HG03039 (cell line): ENCODE data around the gene SERF2.
A peak's percentile ranks its signal among the peaks of the same experiment; 100 is the strongest.
"Not testable (repeated sequence)": the region's sequence is repeated elsewhere in the genome, so short reads cannot be mapped to it uniquely, and the experiment has no call there.

Source experiments
- ATAC-seq: cut with Tn5 transposase; IDR thresholded peaks from one replicate; pipeline ENCODE4 v1.9.1; 2021; ENCODE audit warnings: mild to moderate bottlenecking, moderate library complexity; ENCODE audit not compliant: unreplicated experiment

Gene SERF2

DNA sequence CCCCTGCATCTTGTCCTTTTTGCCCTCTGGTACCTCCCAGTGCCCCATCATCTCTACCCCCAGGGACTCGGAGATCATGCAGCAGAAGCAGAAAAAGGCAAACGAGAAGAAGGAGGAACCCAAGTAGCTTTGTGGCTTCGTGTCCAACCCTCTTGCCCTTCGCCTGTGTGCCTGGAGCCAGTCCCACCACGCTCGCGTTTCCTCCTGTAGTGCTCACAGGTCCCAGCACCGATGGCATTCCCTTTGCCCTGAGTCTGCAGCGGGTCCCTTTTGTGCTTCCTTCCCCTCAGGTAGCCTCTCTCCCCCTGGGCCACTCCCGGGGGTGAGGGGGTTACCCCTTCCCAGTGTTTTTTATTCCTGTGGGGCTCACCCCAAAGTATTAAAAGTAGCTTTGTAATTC, 1.5 kb downstream of the SERF2 start:
- no peak for ATAC-seq

DNA sequence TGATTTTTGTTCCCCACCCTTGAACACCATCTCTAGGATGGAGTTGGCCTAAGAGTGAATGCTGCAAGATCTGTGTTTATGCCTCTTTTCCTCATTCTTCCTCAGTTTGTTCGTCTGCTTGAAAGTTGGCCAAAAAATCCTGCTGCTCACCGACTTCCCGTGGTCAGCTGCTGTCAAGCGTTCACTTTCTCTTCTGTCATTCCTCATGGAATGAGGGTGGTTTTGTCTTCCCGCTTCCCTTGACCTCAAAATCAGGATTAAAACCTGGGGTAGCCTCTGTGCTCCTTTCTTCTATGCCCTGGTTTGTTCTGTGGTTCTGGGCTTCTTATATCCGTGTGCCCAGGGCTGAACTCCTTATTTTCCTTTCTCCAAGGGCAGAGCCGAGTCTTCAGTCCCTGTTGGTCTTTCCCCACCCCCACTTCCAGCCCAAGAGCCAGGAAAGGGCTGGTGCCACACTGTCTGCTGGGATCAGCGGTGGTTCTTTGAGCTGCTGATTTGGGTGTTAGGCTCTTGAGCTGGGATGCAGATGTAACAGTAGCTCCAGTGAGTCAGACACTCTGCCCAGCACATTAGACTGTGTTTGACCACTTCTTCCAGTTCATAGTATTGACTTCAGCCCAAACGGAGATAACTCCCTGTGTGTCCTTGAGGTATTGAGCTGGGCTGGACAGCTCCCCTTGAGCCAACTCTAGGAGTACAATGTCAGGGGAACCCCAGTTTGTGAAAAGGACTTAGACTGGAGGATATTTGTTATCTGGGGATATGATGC, 2.3 kb downstream of the SERF2 start:
- no peak for ATAC-seq

DNA sequence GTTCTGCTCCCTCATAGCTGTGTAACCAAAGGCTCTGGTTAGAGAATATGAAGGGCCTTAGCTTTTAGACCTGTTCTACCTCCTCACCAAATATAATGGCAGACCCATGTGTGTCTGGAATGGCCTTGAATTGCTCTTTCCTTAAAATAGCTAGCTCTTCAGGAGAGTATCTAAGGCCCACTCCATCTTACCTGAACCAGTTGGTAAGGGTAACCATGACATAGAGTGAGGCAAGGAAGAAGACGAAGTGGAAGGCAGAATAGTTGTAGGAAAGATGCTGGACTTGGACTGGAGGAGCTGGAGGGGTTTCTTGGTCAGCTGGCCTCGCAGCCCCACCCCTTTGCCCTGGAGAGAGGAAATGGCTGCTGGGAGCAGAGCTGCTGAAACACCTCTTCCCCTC, 3.1 kb downstream of the SERF2 start:
- no peak for ATAC-seq

DNA sequence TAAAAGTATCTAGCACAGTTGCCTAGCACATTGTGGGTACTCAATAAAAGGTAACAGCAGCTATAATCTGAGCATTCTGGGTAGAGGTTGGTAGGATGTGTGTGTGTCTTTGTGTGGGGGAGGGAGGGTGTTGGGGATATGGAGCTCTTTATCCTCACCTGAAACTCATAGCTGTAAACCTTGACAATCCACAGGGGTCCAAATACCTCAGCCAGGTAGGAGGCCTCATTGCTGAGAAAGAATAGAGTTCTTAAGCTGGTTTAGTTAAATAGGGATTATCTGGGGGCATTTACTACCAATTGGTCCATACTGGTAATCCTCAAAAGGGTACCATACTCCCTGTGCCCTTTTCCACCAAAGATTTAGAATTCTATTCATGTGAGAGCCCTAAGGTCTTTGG, 3.9 kb downstream of the SERF2 start:
- ATAC-seq: no peak

DNA sequence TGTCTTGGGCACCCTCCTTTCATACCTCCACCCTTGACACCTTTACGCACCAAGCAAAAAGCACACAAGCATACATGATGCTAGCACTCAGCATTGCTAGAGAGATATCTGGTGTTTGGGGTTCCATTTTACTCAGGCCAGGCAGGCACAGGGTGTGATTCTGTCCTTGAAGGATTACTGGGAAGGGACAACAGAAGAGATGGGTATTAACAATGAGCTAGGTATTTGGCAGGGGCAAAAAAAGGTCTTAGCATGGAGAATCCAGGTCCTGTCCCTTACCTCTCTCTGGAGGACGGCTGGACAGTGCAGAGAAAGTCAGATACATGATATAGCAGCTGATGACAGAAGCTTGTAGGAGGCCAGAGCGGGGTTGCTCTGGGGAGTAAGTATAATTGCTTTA, 4.4 kb downstream of the SERF2 start:
- no peak for ATAC-seq

DNA sequence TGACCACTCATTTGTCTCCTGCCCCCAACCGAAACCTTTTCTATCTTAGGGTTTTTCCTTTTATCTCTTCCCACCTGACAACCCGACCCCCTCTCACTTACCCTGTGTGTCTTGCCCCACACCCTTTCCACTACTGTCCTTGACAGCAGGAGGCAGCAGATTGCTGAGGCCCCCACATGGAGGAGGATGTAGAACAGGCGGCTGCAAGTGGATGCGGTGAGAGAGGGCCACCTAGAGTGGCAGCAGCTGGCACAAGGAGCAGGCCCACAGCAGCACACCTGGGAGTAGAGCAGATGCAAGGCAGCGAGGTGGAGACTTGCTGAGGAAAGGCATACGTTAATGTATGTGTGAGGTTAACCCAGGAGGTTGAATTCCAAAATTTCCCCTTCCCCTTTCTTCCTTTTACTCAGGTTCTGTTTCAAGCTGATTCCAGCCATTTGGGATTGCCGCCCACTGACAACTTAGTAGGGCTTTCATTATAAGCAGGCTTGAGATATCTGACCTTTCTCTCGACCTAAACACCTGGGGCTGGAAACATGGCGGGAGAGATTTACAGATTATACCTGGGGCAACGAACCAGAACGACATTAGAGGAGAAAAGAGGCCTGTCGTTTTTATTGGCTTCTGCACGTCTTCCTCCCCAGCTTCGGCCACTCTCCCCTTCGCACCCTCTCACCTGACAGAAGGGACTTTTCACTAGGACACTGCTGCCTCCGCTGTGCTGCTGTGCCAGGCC, 7.3 kb downstream of the SERF2 start:
- ATAC-seq: no peak

DNA sequence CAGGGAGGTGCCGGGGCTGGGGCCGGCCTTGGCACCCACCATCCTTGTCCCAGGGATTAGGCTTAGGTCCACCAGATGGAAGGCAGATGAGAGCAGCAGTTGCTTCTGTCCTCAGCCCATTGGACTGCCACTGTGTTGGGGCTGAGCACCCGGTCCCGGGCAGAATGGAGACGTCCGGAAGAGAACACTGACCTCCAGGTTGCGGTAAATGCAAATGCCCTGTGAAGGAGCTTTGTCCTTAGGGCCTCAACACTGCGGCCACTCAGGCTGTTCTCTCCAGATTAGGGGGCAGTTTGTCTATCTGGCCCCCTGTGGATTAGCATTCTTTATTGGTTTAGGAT, 7.8 kb downstream of the SERF2 start, which contains the start of gene SERINC4:
TSS of gene SERINC4 (minus strand) at position 276 of the 341 bp plus-strand sequence. CDS start at position 42, 234 bp downstream.
- ATAC-seq: no peak

DNA sequence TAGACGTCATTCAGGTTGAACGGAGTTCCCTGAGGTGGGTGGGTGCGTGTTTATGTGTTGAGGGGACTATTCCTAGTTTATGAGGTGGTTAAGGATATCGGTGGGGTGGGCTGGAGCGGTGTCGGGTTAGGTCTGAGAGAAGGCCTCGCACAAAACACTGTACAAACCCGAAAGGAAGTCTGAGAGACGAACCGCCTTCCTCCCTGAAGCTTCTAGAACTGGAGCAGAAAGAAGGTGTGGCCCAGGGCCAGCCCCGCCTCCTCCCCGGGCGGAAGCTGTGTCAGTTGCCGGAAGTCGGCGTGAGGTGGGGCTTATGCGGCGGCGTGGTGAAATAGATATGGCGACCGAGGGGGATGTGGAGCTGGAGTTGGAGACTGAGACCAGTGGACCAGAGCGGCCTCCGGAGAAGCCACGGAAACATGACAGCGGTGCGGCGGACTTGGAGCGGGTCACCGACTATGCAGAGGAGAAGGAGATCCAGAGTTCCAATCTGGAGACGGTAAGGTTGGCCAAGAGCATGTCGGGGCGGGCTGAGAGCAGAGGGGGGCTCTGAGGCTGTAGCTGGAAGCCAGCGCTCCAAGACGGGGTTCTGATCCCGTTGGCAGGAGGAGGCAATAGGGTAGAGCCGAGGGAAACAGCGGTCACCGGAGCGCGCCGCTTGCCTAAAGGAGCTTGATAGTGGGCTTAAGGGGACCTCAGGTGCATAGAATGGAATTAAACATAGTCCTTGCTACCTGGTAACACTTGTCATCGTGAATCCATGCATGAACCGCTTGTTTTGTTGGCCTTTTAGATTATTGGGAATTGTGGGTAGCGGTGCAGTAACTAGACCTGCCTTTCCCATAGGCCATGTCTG, 8.4 kb downstream of the SERF2 start, which contains the start of gene HYPK:
TSS of gene HYPK (plus strand) at position 314 of the 856 bp plus-strand sequence. CDS start at position 338, 24 bp downstream.
- ATAC-seq: peak; percentile 81

DNA sequence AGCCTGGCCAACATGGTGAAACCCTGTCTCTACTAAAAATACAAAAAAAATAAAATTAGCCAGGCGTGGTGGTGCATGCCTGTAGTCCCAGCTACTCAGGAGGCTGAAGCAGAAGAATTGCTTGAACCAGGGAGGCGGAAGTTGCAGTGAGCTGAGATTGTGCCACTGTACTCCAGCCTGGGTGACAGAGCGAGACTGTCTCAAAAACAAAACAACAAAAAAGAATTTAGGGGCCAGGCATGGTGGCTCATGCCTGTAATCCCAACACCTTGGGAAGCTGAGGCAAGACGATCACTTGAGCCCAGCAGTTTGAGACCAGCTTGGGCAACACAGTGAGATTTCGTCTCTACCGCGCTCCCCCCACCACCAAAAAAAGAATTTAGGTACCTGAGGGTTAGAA, 10.6 kb downstream of the SERF2 start:
- not testable (repeated sequence) for ATAC-seq

DNA sequence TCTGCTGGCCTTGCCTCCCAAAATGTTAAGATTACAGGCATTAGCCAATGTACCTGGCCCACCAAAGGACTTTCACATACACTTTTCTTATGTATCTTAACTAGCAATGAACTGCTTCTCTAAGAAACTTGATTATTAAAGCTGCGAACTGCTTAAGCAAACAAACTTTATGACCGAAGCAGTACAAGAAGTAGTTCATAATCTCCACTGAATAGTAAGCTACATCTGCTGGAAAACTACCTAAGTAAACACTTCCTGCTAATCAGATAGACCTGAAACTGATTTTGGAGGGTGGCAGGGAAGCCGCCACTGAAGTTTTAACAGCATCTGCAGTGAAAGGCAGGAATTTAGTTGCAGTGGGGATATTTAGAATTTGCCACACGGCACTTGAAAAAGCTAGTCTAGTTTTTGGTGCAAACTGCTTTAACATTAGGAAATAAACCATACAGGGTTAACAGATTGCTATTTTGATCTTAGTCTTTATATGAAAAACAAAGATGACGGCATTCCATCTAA, 16.4 kb downstream of the SERF2 start:
- no peak for ATAC-seq

DNA sequence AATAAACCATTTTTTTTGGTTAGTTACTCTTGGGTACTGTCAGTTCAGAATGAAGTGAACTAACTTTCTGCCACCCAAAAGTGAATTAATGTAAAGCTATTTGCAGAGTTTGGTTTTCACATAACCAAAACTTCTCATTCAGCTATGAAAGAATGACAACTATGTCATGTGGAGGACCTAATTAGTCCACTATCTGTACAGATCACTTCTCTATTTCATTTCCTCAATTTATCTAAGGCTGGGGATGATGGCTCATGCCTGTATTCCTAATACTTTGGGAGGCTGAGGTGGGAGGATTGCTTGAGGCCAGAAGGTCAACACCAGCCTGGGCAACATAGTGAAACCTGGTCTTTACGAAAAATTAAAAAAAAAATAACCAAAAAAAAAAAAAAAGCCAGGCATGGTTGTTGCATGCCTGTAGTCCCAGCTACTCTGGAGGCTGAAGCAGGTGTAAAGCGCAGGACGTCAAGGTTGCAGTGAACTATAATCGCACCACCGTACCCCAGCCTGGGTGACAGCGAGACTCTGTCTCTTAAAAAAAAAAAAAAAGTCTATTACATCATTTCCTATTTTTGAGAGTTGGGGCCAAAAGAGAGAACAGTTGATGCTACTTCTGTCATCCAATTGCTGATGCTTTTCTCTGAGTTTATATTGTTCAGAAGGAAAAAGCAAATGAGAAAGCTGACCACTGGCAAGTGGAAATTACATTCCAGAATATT, 17.0 kb downstream of the SERF2 start:
- no peak for ATAC-seq

DNA sequence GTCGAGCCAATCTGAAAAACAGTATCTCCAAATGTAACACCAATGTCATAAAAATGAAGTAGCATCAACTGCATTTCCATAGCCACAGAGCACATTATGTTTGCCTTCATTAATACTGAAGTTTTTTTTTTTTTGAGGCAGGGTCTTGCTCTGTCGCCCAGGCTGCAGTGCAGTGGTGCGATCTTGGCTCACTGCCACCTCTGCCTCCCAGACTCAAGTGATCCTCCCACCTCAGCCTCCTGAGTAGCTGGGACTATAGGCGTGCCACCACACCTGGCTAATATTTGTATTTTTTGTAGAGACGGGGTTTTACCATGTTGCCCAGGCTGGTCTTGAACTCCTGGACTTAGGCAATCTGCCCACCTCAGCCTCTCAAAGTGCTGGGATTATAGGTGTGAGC, 22.9 kb downstream of the SERF2 start:
- ATAC-seq: not testable (repeated sequence)

DNA sequence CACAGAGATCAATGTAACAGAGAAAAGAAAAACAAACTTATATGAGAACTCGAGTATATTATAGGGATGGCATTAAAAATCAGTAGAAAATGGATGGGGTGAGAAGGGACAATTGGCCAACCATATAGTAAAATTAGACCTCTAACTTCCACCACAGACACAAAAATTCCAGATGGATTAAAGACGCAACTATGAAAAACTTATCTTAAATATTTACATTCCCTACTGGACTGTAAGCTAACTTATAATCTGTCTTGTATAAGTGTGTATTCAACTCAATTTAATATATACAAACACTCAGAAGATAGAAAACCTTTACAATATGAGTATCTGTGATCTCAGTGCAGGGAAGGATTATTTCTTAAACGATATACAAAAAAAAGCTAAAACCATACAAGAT, 29.4 kb downstream of the SERF2 start:
- no peak for ATAC-seq

DNA sequence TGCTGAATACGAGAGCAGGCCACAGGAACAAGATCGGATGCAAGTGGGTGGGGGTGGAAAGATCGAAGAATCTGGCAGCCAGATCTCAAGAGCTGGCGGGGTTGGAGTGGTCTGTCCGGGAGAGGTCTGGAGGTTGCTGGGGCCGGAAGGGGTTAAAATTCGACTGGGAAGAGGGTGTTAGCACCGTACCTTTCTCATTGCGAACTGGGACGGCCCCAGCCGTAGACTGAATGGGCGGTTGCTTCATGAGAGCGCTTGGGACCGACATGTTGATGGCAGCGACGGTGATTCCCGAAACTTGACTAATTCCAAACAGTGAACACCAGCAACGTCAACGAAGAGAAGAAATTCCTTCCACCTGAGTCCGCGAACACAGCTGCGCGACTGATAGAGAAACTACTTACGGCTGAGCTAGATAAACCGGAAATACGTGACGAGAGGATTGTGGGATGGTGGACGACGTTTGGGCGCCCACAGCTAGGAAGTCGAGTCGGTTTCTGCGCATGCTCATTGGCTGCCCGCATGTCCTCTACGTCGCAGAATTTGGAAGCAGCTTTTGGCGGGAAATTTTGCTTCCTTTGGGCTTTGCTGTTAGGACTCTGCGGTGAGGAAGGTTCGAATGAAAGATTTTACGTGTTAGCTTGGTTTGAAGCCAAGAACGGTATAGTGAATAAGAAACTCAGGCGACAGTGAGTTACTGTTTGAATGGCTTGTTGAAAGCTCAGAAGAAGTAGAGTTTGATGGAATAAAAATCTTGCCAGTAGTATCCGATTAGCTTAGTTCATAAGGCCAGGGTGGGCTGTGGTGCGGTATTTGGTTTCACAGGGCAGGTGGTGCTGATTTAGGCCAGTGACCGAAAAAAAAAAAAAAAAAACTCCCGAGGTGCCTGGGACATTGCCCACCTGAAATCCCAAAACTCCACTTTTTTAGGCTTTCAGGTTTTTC, 32.5 kb downstream of the SERF2 start, which contains the start of gene MFAP1:
TSS of gene MFAP1 (minus strand) at position 389 of the 945 bp plus-strand sequence. CDS start at position 268, 121 bp downstream.
- peak; percentile 58 for ATAC-seq

DNA sequence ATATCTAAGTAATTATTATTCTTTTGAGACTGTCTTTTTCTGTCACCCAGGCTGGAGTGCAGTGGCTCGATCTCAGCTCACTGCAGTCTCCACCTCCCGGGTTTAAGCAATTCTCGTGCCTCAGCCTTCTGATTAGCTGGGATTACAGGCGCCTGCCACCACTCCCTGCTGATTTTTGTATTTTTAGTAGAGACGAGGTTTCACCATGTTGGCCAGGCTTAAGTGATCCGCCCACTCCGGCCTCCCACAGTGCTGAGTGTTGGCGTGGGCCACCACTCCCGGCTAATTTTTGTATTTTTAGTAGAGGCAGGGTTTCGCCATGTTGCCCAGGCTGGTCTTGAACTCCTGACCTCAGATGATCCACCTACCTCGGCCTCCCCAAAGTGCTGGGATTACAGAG, 33.2 kb downstream of the SERF2 start:
- ATAC-seq: not testable (repeated sequence)

DNA sequence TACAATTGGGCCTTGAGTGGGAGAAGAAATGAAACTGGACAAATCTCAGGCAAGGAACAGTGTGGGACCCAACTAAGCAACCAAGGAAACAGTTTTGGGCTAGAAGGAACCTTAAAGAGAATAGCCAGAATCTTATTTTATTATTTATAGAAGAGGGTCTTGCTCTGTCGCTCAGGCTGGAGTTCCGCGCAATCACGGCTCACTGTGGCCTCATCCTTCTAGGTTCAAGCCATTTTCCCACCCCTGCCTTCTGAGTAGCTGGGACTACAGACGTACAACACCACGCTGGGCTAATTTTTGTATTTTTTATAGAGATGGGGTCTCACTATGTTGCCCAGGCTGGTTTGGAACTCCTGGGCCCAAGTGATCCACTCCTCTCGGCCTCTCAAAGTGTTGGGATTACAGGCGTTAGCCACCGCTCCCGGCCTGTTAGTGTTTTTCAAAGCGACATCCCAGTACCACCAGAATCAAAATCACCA, 33.9 kb downstream of the SERF2 start:
- no peak for ATAC-seq

DNA sequence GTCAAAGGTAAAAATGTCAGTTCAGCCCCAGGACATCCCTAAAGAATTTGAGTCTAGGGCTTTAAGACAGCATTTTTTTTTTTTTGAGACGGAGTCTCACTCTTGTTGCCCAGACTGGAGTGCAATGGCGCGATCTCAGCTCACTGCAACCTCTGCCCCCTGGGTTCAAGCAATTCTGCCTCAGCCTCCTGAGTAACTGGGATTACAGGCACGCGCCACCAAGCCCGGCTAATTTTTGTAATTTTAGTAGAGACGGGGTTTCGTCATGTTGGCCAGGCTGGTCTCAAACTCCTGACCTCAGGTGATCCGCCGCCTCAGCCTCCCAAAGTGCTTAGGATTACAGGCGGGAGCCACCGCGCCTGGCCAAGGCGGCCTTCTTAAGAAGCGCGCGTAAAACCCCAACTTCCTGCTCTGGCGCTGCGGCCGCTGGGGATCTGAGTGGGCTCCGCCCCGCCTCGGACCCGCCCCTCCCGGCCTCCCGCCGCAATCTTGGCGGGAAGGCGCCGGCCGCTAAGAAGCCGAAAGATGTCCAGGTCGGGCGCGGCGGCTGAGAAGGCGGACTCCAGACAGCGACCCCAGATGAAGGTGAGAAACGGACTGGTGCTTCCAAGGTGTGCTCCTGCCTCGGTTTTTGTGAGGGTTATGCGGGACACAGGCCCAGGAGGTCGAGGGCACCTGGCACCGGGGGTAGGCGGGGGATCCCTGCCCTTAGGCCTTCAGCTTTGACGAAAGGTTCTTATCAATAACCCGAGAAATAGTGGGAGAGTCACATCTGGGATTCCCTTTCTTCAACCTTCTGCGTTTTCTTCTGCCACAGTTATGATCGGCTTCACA, 34.6 kb downstream of the SERF2 start, which contains the start of gene WDR76:
TSS of gene WDR76 (plus strand) at position 495 of the 834 bp plus-strand sequence. CDS start at position 526, 31 bp downstream.
- ATAC-seq: peak; percentile 60

DNA sequence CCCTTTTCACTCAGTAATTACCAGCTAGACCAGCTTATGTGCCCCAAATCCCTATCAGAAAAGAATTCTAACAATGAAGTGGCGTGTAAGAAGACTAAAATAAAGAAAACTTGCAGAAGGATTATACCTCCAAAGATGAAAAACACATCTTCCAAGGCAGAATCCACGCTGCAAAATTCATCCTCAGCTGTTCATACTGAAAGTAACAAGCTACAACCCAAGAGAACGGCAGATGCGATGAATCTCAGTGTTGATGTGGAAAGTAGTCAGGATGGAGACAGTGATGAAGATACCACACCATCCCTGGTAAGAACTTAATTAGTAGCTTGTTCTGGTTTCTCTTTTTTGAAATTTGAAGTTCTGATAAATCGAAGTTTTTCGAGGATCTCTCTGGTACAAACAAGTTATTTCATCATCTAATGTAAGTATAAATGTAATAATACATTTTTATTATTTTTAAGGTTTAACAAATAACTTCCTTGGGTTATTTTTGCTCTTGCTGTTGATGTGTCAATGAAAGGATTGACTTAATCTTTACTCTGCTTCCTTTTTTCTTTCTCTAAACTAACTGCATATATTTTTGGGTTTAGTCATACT, 36.0 kb downstream of the SERF2 start:
- ATAC-seq: no peak
